HCT116 (cell line): ENCODE measurements around the gene SIN3B.

Source experiments
- CTCF ChIP-seq, 3 experiments: fragments of 200-600 bp in 1 of 3; sonication (generic) in 1 of 3; IDR thresholded peaks in 2 of 3; conservative IDR thresholded peaks in 1 of 3; 2 replicates each; pipeline ENCODE4 v1.5.1; 2012 to 2017; ENCODE audit warnings: low read depth in 2 of 3, low read length in 2 of 3, antibody characterized with exemption in 1 of 3, borderline replicate concordance in 1 of 3, control low read depth in 1 of 3, mild to moderate bottlenecking in 1 of 3, mixed read lengths in 1 of 3, mixed run types in 1 of 3, moderate library complexity in 1 of 3; ENCODE audit not compliant: insufficient read depth in 1 of 3
- EZH2 ChIP-seq: fragments of 200-600 bp; sonication (generic); IDR thresholded peaks from 2 replicates; pipeline ENCODE4 v1.6.1; 2017; ENCODE audit warnings: antibody characterized with exemption, mixed run types

- no peak for TF ChIP-seq CTCF (IDR thresholded peaks at IDR 0.05 in 2 of 3, conservative IDR thresholded peaks at IDR 0.05 in 1 of 3; ENCODE audit: borderline replicate concordance in 1 of 3, insufficient read depth in 1 of 3, low read depth in 2 of 3, low read length in 2 of 3)
- TF ChIP-seq EZH2, result no peak
These were observed 92.8 kb downstream of the SIN3B start for GRCh38 chr19:16921766-16922591.
